Small intestine (tissue), 7 donors: ENCODE data around the gene OTOG. TPM values are rescaled to one million over a fixed set of nuclear protein-coding genes. Genes with fewer than 3 reads are reported as not detected.

ENCODE experiments used
- DNase-seq, 2 donors: peaks; one replicate each; pipeline versions ENCODE4 v3.0.0 to v3.0.0-alpha.2; 2013
- FAIRE-seq: peaks from 2 replicates; lab custom pipeline; 2012; peaks lifted over from hg19 to GRCh38; lab: Jason Lieb, UNC
- H3K27ac ChIP-seq, 3 donors: one replicate each; pipeline ENCODE4 v1.5.1; 2013; ENCODE audit warnings: low read length in 2 of 3, mild to moderate bottlenecking in 2 of 3, control low read depth in 1 of 3, inconsistent platforms in 1 of 3, low read depth in 1 of 3, moderate library complexity in 1 of 3
- H3K27me3 ChIP-seq, 3 donors: one replicate each; pipeline ENCODE4 v1.6.1; 2013; ENCODE audit warnings: low read length in 3 of 3, inconsistent platforms in 1 of 3; ENCODE audit not compliant: control insufficient read depth in 3 of 3, insufficient read depth in 3 of 3
- H3K36me3 ChIP-seq, 3 donors: one replicate each; pipeline ENCODE4 v1.6.1; 2013; ENCODE audit warnings: low read length in 3 of 3, inconsistent platforms in 1 of 3, low read depth in 1 of 3, mild to moderate bottlenecking in 1 of 3, moderate library complexity in 1 of 3; ENCODE audit not compliant: control insufficient read depth in 3 of 3, insufficient read depth in 2 of 3
- H3K4me1 ChIP-seq, 3 donors: one replicate each; pipeline ENCODE4 v1.6.1; 2013; ENCODE audit warnings: low read length in 2 of 3, inconsistent platforms in 1 of 3, low read depth in 1 of 3, mild to moderate bottlenecking in 1 of 3, moderate library complexity in 1 of 3; ENCODE audit not compliant: control insufficient read depth in 3 of 3, insufficient read depth in 2 of 3
- H3K4me3 ChIP-seq, 3 donors: one replicate each; pipeline ENCODE4 v1.5.1; 2013; ENCODE audit warnings: low read length in 3 of 3, control low read depth in 1 of 3, inconsistent platforms in 1 of 3, low read depth in 1 of 3, mild to moderate bottlenecking in 1 of 3, moderate library complexity in 1 of 3
- H3K9me3 ChIP-seq, 2 donors: one replicate each; pipeline ENCODE4 v1.6.1; 2013; ENCODE audit warnings: low read depth in 1 of 2, low read length in 1 of 2; ENCODE audit not compliant: control insufficient read depth in 2 of 2, insufficient read depth in 1 of 2
- WGBS, 3 donors: extraction: QIAGEN DNeasy Blood & Tissue Kit; methylation state at CpG; one replicate each; pipeline ENCODE4 v1.1.7; 2013; 5-methylcytosine and 5-hydroxymethylcytosine counted together
- polyA plus RNA-seq, 4 donors: library from polyadenylated mRNA; stranded (reverse) in 3 of 4; unstranded in 1 of 4; fragments of 200-250 nt in 3 of 4; fragments of 120-200 nt in 1 of 4; gene quantifications; one replicate each; pipeline versions ENCODE4 v1.2.1 to v1.2.3, GENCODE V29; 2013
- donor health status: healthy with polysubstance abuse.
- donor health status: control.
- donor health status: control.
- donor health status: Bipolar disorder and iron deficiency.
- donor health status: healthy.

The OTOG gene
- polyA plus RNA-seq, 4 donors, result 0.04 TPM; not detected in 2

DNA sequence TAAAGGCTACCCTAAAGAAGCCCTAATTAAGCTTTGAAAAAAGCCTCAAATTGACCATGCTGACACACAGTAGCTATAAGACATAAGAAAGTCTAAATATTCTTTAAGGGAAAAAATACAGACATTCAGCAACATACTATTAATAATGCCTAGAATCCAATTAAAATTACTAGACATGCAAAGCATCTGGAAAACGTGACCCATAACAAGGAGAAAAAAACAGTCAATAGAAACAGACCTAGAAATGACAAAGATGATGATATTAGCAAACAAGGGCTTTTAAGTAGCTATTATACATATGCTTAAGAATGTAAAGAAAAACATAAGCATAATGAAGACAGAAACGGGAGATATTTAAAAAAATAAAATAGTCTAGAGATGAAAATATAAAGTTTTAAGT, 108.6 kb downstream of the OTOG start:
- Histone ChIP-seq H3K36me3 (no peaks in the 10 kb centered on the region), H3K4me1 (no peaks in the 10 kb centered on the region), H3K4me3 (no peak overlapping the region), H3K9me3 (peaks cover 0 to 5% of the 10 kb centered on the region in 2 donors), H3K27ac (no peak overlapping the region), H3K27me3 (peaks cover 0 to 14% (median 0%) of the 10 kb centered on the region in 3 donors)
- no peak for DNase-seq
- no peak for FAIRE-seq
- WGBS, 3 donors, result 60 to 68% (median 67%) methylated on average over 2 of the region's 2 CpGs

DNA sequence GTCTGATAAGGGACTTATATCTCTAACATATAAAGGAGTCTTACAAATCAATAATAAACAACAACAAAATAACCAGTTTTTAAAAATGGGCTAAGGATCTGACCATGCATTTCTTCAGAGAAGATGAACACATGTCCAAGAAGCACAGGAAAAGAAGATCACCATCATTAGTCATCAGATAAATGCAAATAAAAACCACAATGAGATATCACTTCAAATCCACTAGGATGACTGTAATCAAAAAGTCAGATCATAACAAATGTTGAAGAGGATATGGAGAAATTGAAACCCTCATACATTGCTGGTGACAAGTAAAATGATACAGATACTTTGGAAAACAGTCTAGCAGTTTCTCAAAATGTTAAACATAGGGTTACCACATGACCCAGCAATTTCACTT, 111.2 kb downstream of the OTOG start:
- Histone ChIP-seq H3K36me3 (no peaks in the 10 kb centered on the region), H3K27me3 (peaks cover 0 to 3% (median 0%) of the 10 kb centered on the region in 3 donors), H3K9me3 (peaks cover 0 to 5% of the 10 kb centered on the region in 2 donors), H3K4me1 (no peaks in the 10 kb centered on the region), H3K27ac (no peak overlapping the region), H3K4me3 (no peak overlapping the region)
- FAIRE-seq (no peak), DNase-seq (no peak)

DNA sequence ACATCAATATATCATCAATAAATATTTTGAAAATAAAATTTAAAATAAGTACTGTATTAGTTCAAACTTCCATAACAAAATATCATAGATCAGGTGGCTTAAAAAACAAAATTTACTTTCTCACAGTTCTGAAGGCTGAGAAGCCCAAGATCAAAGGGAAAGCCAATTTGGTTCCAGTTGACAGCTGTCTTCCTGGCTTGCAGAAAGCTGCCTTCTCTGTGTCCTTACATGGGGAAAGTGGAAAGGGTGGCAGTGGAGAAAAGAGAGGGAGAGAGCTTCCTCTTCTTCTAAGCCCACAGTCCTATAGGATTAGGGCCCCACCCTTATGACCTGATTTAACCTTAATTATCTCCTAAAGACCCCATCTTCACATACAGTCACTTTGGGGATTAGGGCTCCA, 121.1 kb downstream of the OTOG start:
- H3K27ac ChIP-seq, result no peak overlapping the region
- peaks cover 2 to 9% (median 3%) of the 10 kb centered on the region in 3 donors for H3K27me3 ChIP-seq
- no peak for FAIRE-seq
- no peak overlapping the region for H3K4me3 ChIP-seq
- no peaks in the 10 kb centered on the region for H3K4me1 ChIP-seq
- no peaks in the 10 kb centered on the region for H3K9me3 ChIP-seq
- DNase-seq, result no peak
- no peaks in the 10 kb centered on the region for H3K36me3 ChIP-seq

- Histone ChIP-seq H3K4me1 (no peaks in the 10 kb centered on the region), H3K27me3 (peaks cover 2 to 9% (median 3%) of the 10 kb centered on the region in 3 donors), H3K27ac (no peak overlapping the region), H3K4me3 (no peak overlapping the region), H3K36me3 (no peaks in the 10 kb centered on the region), H3K9me3 (no peaks in the 10 kb centered on the region)
- WGBS, 3 donors, result 77 to 86% (median 83%) methylated on average over 7 of the region's 7 CpGs
- DNase-seq, result no peak
- no peak for FAIRE-seq
Measured at GRCh38 chr11:17672469-17672868, 125.4 kb downstream of the OTOG start.

GRCh38 chr11:17673951-17674350, 126.9 kb downstream of the OTOG start:
- FAIRE-seq, result no peak
- 74 to 85% (median 84%) methylated on average over 1 of the region's 1 CpG for WGBS, 3 donors

DNA sequence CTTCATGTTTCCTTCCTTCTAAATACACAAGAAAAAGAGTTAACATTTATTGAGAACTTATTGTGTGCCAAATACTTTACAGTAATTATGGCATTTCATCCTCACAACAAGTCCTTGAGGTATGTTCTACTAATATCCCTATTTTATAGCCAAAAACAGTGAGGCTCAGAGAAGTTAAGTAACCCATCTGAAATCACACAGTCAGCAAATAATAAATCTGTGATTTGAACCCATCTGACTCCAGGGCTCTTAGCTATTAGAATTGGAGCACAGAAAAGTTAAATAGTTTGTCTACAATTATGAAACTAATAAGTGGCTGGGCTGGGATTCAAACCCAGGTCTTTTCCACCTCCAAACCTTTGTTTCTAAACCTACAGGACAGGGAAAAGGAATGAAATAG, 135.8 kb downstream of the OTOG start:
- DNase-seq (no peak), FAIRE-seq (no peak)

More at GRCh38 chr11:17673951-17674350, 126.9 kb downstream of the OTOG start:
- no peaks in the 10 kb centered on the region for H3K9me3 ChIP-seq
- no peaks in the 10 kb centered on the region for H3K4me1 ChIP-seq
- DNase-seq, result no peak
- H3K27me3 ChIP-seq, result peaks cover 0 to 9% (median 2%) of the 10 kb centered on the region in 3 donors
- no peak overlapping the region for H3K4me3 ChIP-seq
- no peaks in the 10 kb centered on the region for H3K36me3 ChIP-seq
- no peak overlapping the region for H3K27ac ChIP-seq

DNA sequence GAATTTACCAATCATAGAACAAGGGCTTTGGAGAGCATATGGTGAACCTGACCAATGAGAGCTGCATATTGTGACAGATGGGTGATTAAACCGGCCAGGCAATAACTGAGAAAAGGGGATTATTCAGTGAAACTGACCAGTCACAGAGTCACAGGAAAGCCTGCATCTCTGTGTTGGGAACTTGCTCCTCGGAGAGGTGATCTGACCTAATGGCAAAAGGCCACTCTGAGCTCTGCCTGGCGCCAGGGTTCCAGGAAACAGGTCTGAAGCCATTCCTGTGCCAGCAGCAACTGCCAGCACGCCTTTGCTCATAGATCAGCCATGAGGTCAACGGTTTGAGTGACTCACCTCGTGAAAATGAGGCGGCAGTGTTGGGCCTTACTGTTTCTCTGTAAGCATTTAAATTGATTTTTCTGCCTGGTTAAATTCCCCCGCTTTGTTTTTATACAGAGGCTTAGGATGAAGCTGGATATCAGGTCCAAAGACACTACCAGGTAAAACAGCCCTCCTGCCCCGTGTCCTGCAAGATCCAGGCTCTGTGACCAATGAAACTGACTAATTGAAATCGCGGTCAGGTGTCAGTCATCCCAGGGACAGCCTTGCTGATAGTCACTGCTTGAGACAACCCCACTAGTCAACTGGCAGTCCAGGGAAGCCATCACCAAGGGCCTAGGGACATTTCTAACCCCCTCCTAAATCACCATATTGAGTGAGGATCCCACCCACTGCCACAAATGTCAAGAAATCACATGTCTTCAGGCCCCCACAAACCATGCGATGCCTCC, 136.5 kb downstream of the OTOG start:
- DNase-seq (peak in 1 of 2 donors; percentile 29), FAIRE-seq (no peak)
- Histone ChIP-seq H3K9me3 (no peaks in the 10 kb centered on the region), H3K36me3 (no peaks in the 10 kb centered on the region), H3K4me3 (no peak overlapping the region), H3K27me3 (peaks cover 0 to 28% (median 5%) of the 10 kb centered on the region in 3 donors), H3K27ac (no peak overlapping the region), H3K4me1 (no peaks in the 10 kb centered on the region)
- WGBS, 3 donors, result 48 to 67% (median 49%) methylated on average over 12 of the region's 12 CpGs

More for the DNA sequence above, 135.8 kb downstream of the OTOG start:
- H3K4me3 ChIP-seq, result no peak overlapping the region
- H3K4me1 ChIP-seq, result no peaks in the 10 kb centered on the region
- H3K27me3 ChIP-seq, result peaks cover 0 to 22% (median 5%) of the 10 kb centered on the region in 3 donors
- no peaks in the 10 kb centered on the region for H3K36me3 ChIP-seq
- H3K27ac ChIP-seq, result no peak overlapping the region
- H3K9me3 ChIP-seq, result no peaks in the 10 kb centered on the region

- H3K36me3 ChIP-seq, result no peaks in the 10 kb centered on the region
- DNase-seq (no peak), FAIRE-seq (no peak)
- no peak overlapping the region for H3K27ac ChIP-seq
- H3K4me3 ChIP-seq, result no peak overlapping the region
- H3K27me3 ChIP-seq, result peaks cover 0 to 29% (median 5%) of the 10 kb centered on the region in 3 donors
- no peaks in the 10 kb centered on the region for H3K9me3 ChIP-seq
- H3K4me1 ChIP-seq, result no peaks in the 10 kb centered on the region
- WGBS, 3 donors, result 65 to 81% (median 69%) methylated on average over 5 of the region's 5 CpGs
Measured at GRCh38 chr11:17684550-17684949, 137.5 kb downstream of the OTOG start.
